H9 (cell line): ENCODE measurements around the gene LSM8. TPM values are rescaled to one million over a fixed set of nuclear protein-coding genes. Genes with fewer than 3 reads are reported as not detected.
A peak's percentile ranks its signal among the peaks of the same experiment; 100 is the strongest.
"Not testable (repeated sequence)": the region's sequence is repeated elsewhere in the genome, so short reads cannot be mapped to it uniquely, and the experiment has no call there.

ENCODE experiments used
- DNase-seq: peaks from one replicate; pipeline ENCODE4 v3.0.0-alpha.2; 2017
- H2AFZ ChIP-seq: one replicate; pipeline ENCODE4 v1.6.1; 2013; ENCODE audit warnings: mild to moderate bottlenecking, low read length, control low read depth, moderate library complexity
- H2AK5ac ChIP-seq: 2 replicates; pipeline ENCODE4 v1.6.1; 2013; ENCODE audit warnings: low read length, control low read depth, mixed read lengths; ENCODE audit not compliant: insufficient read length
- H2BK120ac ChIP-seq: one replicate; pipeline ENCODE4 v1.6.1; 2013; ENCODE audit warnings: low read depth, mild to moderate bottlenecking, low read length, control low read depth, inconsistent platforms; ENCODE audit not compliant: poor library complexity, severe bottlenecking
- H2BK12ac ChIP-seq: 2 replicates; pipeline ENCODE4 v1.6.1; 2013; ENCODE audit warnings: low read length, control low read depth, mixed read lengths, low read depth; ENCODE audit not compliant: insufficient read length
- H2BK15ac ChIP-seq: 2 replicates; pipeline ENCODE4 v1.6.1; 2013; ENCODE audit warnings: low read depth, low read length, control low read depth
- H2BK20ac ChIP-seq: one replicate; pipeline ENCODE4 v1.6.1; 2013; ENCODE audit warnings: low read depth, mild to moderate bottlenecking, low read length, control low read depth, inconsistent platforms; ENCODE audit not compliant: poor library complexity, severe bottlenecking
- H2BK5ac ChIP-seq: 2 replicates; pipeline ENCODE4 v1.6.1; 2013; ENCODE audit warnings: low read length, control low read depth, mixed read lengths; ENCODE audit not compliant: insufficient read length
- H3K14ac ChIP-seq: 2 replicates; pipeline ENCODE4 v1.6.1; 2013; ENCODE audit warnings: low read length, control low read depth; ENCODE audit not compliant: insufficient read depth
- H3K18ac ChIP-seq: 2 replicates; pipeline ENCODE4 v1.6.1; 2013; ENCODE audit warnings: low read depth, mild to moderate bottlenecking, mixed read lengths, low read length, control low read depth; ENCODE audit not compliant: insufficient read length
- H3K23ac ChIP-seq: 2 replicates; pipeline ENCODE4 v1.6.1; 2013; ENCODE audit warnings: low read length, control low read depth, mixed read lengths, low read depth; ENCODE audit not compliant: insufficient read length
- H3K23me2 ChIP-seq: 2 replicates; pipeline ENCODE4 v1.6.1; 2013; ENCODE audit warnings: low read depth, mild to moderate bottlenecking, mixed read lengths, low read length, control low read depth; ENCODE audit not compliant: insufficient read length, poor library complexity, severe bottlenecking
- H3K27ac ChIP-seq: 2 replicates; pipeline ENCODE4 v1.5.1; 2013; ENCODE audit warnings: low read length, control low read depth, mixed read lengths, low read depth; ENCODE audit not compliant: insufficient read length
- H3K27me3 ChIP-seq: 2 replicates; pipeline ENCODE4 v1.6.1; 2013; ENCODE audit warnings: low read length, control low read depth, inconsistent platforms; ENCODE audit not compliant: insufficient read depth
- H3K4ac ChIP-seq: 2 replicates; pipeline ENCODE4 v1.6.1; 2013; ENCODE audit warnings: low read depth, mild to moderate bottlenecking, control low read depth, inconsistent platforms, low read length, moderate library complexity
- H3K4me1 ChIP-seq: 2 replicates; pipeline ENCODE4 v1.6.1; 2013; ENCODE audit warnings: low read length, control low read depth, inconsistent platforms; ENCODE audit not compliant: insufficient read depth
- H3K4me2 ChIP-seq: 2 replicates; pipeline ENCODE4 v1.6.1; 2013; ENCODE audit warnings: low read length, control low read depth, mixed read lengths; ENCODE audit not compliant: insufficient read length, insufficient read depth
- H3K56ac ChIP-seq: 2 replicates; pipeline ENCODE4 v1.6.1; 2013; ENCODE audit warnings: low read depth, mild to moderate bottlenecking, mixed read lengths, low read length, control low read depth; ENCODE audit not compliant: insufficient read length
- H3K79me1 ChIP-seq: 2 replicates; pipeline ENCODE4 v1.6.1; 2013; ENCODE audit warnings: low read depth, mild to moderate bottlenecking, moderate library complexity, low read length, control low read depth, inconsistent platforms; ENCODE audit not compliant: insufficient read depth, poor library complexity, severe bottlenecking
- H3K79me2 ChIP-seq: 2 replicates; pipeline ENCODE4 v1.6.1; 2013; ENCODE audit warnings: low read length, control low read depth, inconsistent platforms; ENCODE audit not compliant: insufficient read depth
- H3K9ac ChIP-seq: 2 replicates; pipeline ENCODE4 v1.6.1; 2013; ENCODE audit warnings: low read length, control low read depth, mixed read lengths; ENCODE audit not compliant: insufficient read length; ENCODE audit errors: extremely low read depth
- H3K9me3 ChIP-seq: one replicate; pipeline ENCODE4 v1.6.1; 2013; ENCODE audit warnings: low read depth, low read length, inconsistent platforms; ENCODE audit not compliant: control insufficient read depth
- H3T11ph ChIP-seq: one replicate; pipeline ENCODE4 v1.6.1; 2013; ENCODE audit warnings: mild to moderate bottlenecking, low read length, control low read depth, inconsistent platforms
- H4K20me1 ChIP-seq: one replicate; pipeline ENCODE4 v1.6.1; 2013; ENCODE audit not compliant: control insufficient read depth, insufficient read length, insufficient read depth
- H4K5ac ChIP-seq: 2 replicates; pipeline ENCODE4 v1.6.1; 2013; ENCODE audit warnings: low read depth, mild to moderate bottlenecking, mixed read lengths, low read length, control low read depth; ENCODE audit not compliant: insufficient read length
- H4K8ac ChIP-seq: replicated peaks from 2 replicates; pipeline ENCODE4 v1.6.1; 2013; ENCODE audit warnings: low read length, control low read depth, mixed read lengths, low read depth; ENCODE audit not compliant: insufficient read length
- H4K91ac ChIP-seq: 2 replicates; pipeline ENCODE4 v1.6.1; 2013; ENCODE audit warnings: low read depth, mild to moderate bottlenecking, moderate library complexity, mixed read lengths, low read length, control low read depth; ENCODE audit not compliant: insufficient read length
- H3K27ac Mint-ChIP-seq, 3 experiments: 2 replicates in 2 of 3; 3 replicates in 1 of 3; pipeline ENCODE4 v1.8.0; 2020 to 2021; ENCODE audit warnings: mixed read lengths in 3 of 3, mild to moderate bottlenecking in 1 of 3, moderate library complexity in 1 of 3
- H3K27me3 Mint-ChIP-seq: 2 replicates; pipeline ENCODE4 v1.8.0; 2021; ENCODE audit warnings: low read depth, mild to moderate bottlenecking, moderate library complexity, mixed read lengths
- H3K36me3 Mint-ChIP-seq, 3 experiments: 2 replicates in 2 of 3; 3 replicates in 1 of 3; pipeline ENCODE4 v1.8.0; 2020 to 2021; ENCODE audit warnings: low read depth in 3 of 3, mixed read lengths in 3 of 3; ENCODE audit not compliant: insufficient read depth in 1 of 3
- H3K4me1 Mint-ChIP-seq, 2 experiments: 2 replicates each; pipeline ENCODE4 v1.8.0; 2020; ENCODE audit warnings: mixed read lengths in 2 of 2
- H3K4me3 Mint-ChIP-seq, 2 experiments: 2 replicates in 1 of 2; 3 replicates in 1 of 2; pipeline ENCODE4 v1.8.0; 2020 to 2021; ENCODE audit warnings: mild to moderate bottlenecking in 2 of 2, mixed read lengths in 2 of 2, moderate library complexity in 1 of 2
- H3K9me3 Mint-ChIP-seq, 2 experiments: 2 replicates in 1 of 2; 3 replicates in 1 of 2; pipeline ENCODE4 v1.8.0; 2020; ENCODE audit warnings: mild to moderate bottlenecking in 2 of 2, mixed read lengths in 2 of 2, moderate library complexity in 1 of 2
- CTCF ChIP-seq: fragments of 200-600 bp; sonication (generic); conservative IDR thresholded peaks from 3 replicates; pipeline ENCODE4 v1.8.0; 2021; ENCODE audit warnings: antibody characterized with exemption, mild to moderate bottlenecking
- WGBS: extraction: QIAGEN DNeasy Blood & Tissue Kit; methylation state at CpG from one replicate; pipeline ENCODE4 v1.1.7; 2013; ENCODE audit warnings: missing lambda C conversion rate, low lambda C conversion rate, mixed read lengths; ENCODE audit not compliant: insufficient read length; ENCODE audit errors: extremely low coverage; 5-methylcytosine and 5-hydroxymethylcytosine counted together
- long read RNA-seq: library from polyadenylated mRNA; unstranded; transcript quantifications from one replicate; pipeline ENCODE4 v2.0.0, GENCODE V29; 2020
- total RNA-seq: library from RNA; stranded (reverse); gene quantifications from 2 replicates; pipeline ENCODE4 v1.2.1, GENCODE V29; 2021

LSM8 gene
- 51.8 and 52.5 TPM in 2 replicates for total RNA-seq
- long read RNA-seq, full-length matches to known transcripts, result 96 of 102 reads
- long read RNA-seq, partial matches to known transcripts, result 1 of 102 reads
- long read RNA-seq, other reads (novel, unspliced or antisense), result 5 of 102 reads

- Histone ChIP-seq H3K14ac (peak within 1 kb of the TSS; percentile 93), H3K18ac (peak within 1 kb of the TSS; percentile 91), H2BK20ac (no peak within 1 kb of the TSS), H3K27ac (peak within 1 kb of the TSS; percentile 79), H4K8ac (no peak within 1 kb of the TSS), H2BK12ac (no peak within 1 kb of the TSS), H3K27me3 (no peaks in the 10 kb centered on the region), H3K4ac (no peak within 1 kb of the TSS; the same call in 1 of the 2 replicates), H4K91ac (no peak within 1 kb of the TSS), H3K9me3 (no peaks in the 10 kb centered on the region), H2BK5ac (peak within 1 kb of the TSS; percentile 77), H4K20me1 (no peaks in the 10 kb centered on the region), H3K23me2 (peaks cover 6% of the 10 kb centered on the region), H3K56ac (peak within 1 kb of the TSS; percentile 88), H3K4me1 (no peaks in the 10 kb centered on the region), H4K5ac (peak within 1 kb of the TSS; percentile 92), H3T11ph (no peak within 1 kb of the TSS), H3K4me2 (peak within 1 kb of the TSS; percentile 88), H3K79me1 (no peaks in the 10 kb centered on the region), H3K9ac (peak within 1 kb of the TSS; percentile 99), H2AFZ (no peak within 1 kb of the TSS), H2BK15ac (no peak within 1 kb of the TSS), H3K23ac (no peak within 1 kb of the TSS), H2AK5ac (no peak within 1 kb of the TSS), H3K79me2 (peaks cover 13% of the 10 kb centered on the region; the same call in 1 of the 2 replicates), H2BK120ac (no peak within 1 kb of the TSS)
- Mint-ChIP-seq H3K36me3 (peaks cover 14 to 37% (median 36%) of the 10 kb centered on the region in 3 experiments), H3K27ac (peak within 1 kb of the TSS; percentile 97 to 100 (median 98)), H3K27me3 (peaks cover 4% of the 10 kb centered on the region; the same call in 1 of the 2 replicates), H3K9me3 (no peaks in the 10 kb centered on the region; a peak in 2 of 5 replicates), H3K4me3 (peak within 1 kb of the TSS; percentile 93 to 94), H3K4me1 (peaks cover 13 to 22% of the 10 kb centered on the region in 2 experiments)
- WGBS, result no CpG with 5 or more reads among the region's 62 CpGs
- no peak for TF ChIP-seq CTCF
- peak; percentile 98 for DNase-seq
These were observed at the start of gene LSM8 for GRCh38 chr7:118183786-118184564. TSS of gene LSM8 (plus strand) at chr7:118184164. CDS start at chr7:118184224, 60 bp downstream.

GRCh38 chr7:118134420-118134819, 49.5 kb upstream of the LSM8 start:
- H3K4me2 ChIP-seq, H3K27ac ChIP-seq, H4K20me1 ChIP-seq, H3K4me1 Mint-ChIP-seq, H2BK5ac ChIP-seq, H2BK120ac ChIP-seq, H3T11ph ChIP-seq, H3K23ac ChIP-seq, H2AFZ ChIP-seq, H3K4ac ChIP-seq, H2BK15ac ChIP-seq, H3K23me2 ChIP-seq, H3K4me1 ChIP-seq, H3K9ac ChIP-seq, H3K27me3 Mint-ChIP-seq, DNase-seq, H3K14ac ChIP-seq, H3K79me1 ChIP-seq, H3K27ac Mint-ChIP-seq, H4K91ac ChIP-seq, H3K79me2 ChIP-seq, H3K27me3 ChIP-seq, H3K4me3 Mint-ChIP-seq, H3K18ac ChIP-seq, H3K56ac ChIP-seq, H4K8ac ChIP-seq, H2BK12ac ChIP-seq, H2AK5ac ChIP-seq, H4K5ac ChIP-seq, H3K9me3 ChIP-seq, H2BK20ac ChIP-seq: not testable (repeated sequence)
- peaks cover 16 to 20% of the 10 kb centered on the region in 2 experiments for H3K9me3 Mint-ChIP-seq
- peaks cover 6 to 15% (median 10%) of the 10 kb centered on the region in 3 experiments; a peak in 6 of 7 replicates for H3K36me3 Mint-ChIP-seq
